Measurements from ENCODE around the gene FMC1. TPM values are rescaled to one million over a fixed set of nuclear protein-coding genes. Genes with fewer than 3 reads are reported as not detected.
A peak's percentile ranks its signal among the peaks of the same experiment; 100 is the strongest.

FMC1 gene
- total and polyA plus RNA-seq, 3 experiments from 2014 or later = 10.7 to 46.4 (median 12.2) TPM

DNA sequence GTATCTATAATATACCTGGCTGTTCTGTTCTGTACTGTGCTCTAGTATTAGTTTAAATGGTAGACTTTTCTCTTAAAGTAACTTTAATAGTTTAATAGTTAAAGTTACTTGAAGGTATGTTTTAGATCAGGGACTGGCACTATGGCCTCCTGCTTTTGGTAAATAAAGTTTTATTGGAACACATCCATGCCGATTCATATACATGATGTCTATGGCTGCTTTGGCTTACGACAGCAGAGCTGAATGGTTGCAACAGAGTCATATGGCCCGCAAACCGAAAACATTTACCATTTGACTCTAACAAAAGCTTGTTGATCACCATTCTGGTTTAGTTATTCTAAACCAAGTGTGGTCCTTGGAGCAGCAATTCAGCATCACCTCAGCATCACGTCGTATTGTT, 25.3 kb downstream of the FMC1 start:
- no peaks in the 10 kb centered on the region for H3K9me3 ChIP-seq (ENCODE audit: low read length)
- Mint-ChIP-seq H3K27ac (peak overlapping the region in 1 of 8 donors; percentile 18), H3K4me3 (no peak overlapping the region), H3K36me3 (peaks cover 0 to 50% (median 9%) of the 10 kb centered on the region in 3 donors), H3K9me3 (no peaks in the 10 kb centered on the region), H3K4me1 (peaks cover 71 to 88% (median 87%) of the 10 kb centered on the region in 3 donors), H3K27me3 (no peaks in the 10 kb centered on the region)
- H3K27me3 ChIP-seq (ENCODE audit: insufficient read depth, low read length, poor library complexity, severe bottlenecking) = no peaks in the 10 kb centered on the region
- DNase-seq = no peak
- CTCF ChIA-PET = interaction anchor here (0.7 kb wide), 1 partner anchor 20 kb away, joined by 3 read pairs; no protein-coding TSS in a partner anchor
- H3K4me1 ChIP-seq (ENCODE audit: insufficient read depth, low read length) = peaks cover 62% of the 10 kb centered on the region
- H3K36me3 ChIP-seq (ENCODE audit: insufficient read depth, low read length) = peaks cover 5% of the 10 kb centered on the region
- no peak overlapping the region for H3K27ac ChIP-seq (ENCODE audit: low read depth, low read length)
- H3K4me3 ChIP-seq (ENCODE audit: low read length) = no peak overlapping the region
- POLR2A ChIA-PET = interaction anchor here (0.5 kb wide), 1 partner anchor 1307 kb away, joined by 3 read pairs; no protein-coding TSS in a partner anchor

DNA sequence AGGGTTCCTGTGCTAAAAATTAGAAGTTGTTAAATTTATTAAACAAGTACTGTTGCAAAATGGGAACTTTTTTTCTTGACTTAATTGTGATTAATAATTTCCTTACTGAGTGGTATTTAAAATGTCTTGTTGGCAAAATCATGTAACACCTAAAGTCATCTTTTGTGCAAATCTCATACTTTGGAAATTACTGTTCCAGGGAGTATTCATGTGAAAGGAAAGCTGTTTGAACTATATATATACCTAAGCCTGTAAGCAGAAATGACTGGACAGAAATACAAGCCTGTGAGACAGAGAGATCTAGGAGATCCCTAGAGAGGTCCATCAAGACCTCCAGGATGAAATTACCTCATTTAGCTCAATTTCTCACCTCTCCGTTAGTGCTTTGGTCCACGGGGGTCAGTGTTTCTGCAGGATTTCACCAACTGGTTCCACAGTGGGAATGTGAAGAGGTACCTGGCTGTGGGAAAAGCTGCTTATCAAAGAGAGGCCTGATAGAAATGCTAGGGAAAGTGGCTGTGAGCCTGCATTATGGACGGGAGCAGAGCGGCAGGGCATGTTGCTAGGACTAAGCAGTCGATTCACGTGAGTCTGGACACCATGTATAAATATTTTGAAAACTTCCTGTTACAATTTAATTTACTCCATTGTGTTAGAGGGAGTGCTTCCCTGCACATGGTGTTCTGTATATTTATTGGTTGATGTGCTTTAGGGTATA, 26.5 kb downstream of the FMC1 start:
- DNase-seq = no peak
- H3K27ac Mint-ChIP-seq = peak overlapping the region in 3 of 8 donors; percentile 14 to 27 (median 23)
- no peaks in the 10 kb centered on the region for H3K27me3 Mint-ChIP-seq
- H3K4me3 ChIP-seq (ENCODE audit: low read length) = no peak overlapping the region
- peaks cover 70 to 88% (median 87%) of the 10 kb centered on the region in 3 donors for H3K4me1 Mint-ChIP-seq
- peaks cover 0 to 53% (median 9%) of the 10 kb centered on the region in 3 donors for H3K36me3 Mint-ChIP-seq
- no peak overlapping the region for H3K27ac ChIP-seq (ENCODE audit: low read depth, low read length)
- H3K36me3 ChIP-seq (ENCODE audit: insufficient read depth, low read length) = peaks cover 5% of the 10 kb centered on the region
- ChIA-PET CTCF (interaction anchor here (0.6 kb wide), 1 partner anchor 27 kb away, joined by 3 read pairs; no protein-coding TSS in a partner anchor), POLR2A (no interaction called here)
- no peaks in the 10 kb centered on the region for H3K27me3 ChIP-seq (ENCODE audit: insufficient read depth, low read length, poor library complexity, severe bottlenecking)
- peak overlapping the region in 2 of 7 donors; percentile 17 to 42 for H3K4me3 Mint-ChIP-seq
- no peaks in the 10 kb centered on the region for H3K9me3 ChIP-seq (ENCODE audit: low read length)
- H3K9me3 Mint-ChIP-seq = no peaks in the 10 kb centered on the region
- peaks cover 52% of the 10 kb centered on the region for H3K4me1 ChIP-seq (ENCODE audit: insufficient read depth, low read length)

DNA sequence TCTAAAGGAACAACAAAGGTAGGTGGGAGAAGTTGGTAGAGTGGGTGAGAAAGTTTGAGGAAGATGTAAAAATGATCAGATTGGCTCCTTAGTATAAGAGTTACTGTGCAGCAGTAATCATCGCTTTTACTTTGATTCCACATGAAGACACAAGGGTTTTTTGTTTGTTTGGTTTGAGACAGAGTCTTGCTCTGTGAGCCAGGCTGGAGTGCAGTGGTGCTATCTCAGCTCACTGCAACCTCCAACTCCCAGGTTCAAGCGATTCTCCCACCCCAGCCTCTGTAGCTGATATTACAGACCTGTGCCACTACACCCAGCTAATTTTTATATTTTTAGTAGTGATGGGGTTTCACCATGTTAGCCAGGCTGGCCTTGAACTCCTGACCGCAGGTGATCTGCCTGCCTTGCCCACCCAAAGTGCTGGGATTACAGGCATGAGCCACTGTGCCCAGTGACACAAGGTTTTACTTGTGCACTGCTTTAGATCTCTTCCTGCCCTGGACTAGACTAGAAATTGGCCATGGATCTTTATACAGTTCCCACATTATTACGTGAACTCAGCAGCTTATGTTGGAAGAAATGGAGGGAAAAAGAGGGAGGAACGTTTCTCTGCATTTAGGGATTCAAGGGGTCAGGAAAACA, 29.3 kb downstream of the FMC1 start:
- Histone ChIP-seq H3K4me3 (ENCODE audit: low read length) (no peak overlapping the region), H3K4me1 (ENCODE audit: insufficient read depth, low read length) (peaks cover 39% of the 10 kb centered on the region), H3K27me3 (ENCODE audit: insufficient read depth, low read length, poor library complexity, severe bottlenecking) (no peaks in the 10 kb centered on the region), H3K27ac (ENCODE audit: low read depth, low read length) (no peak overlapping the region), H3K36me3 (ENCODE audit: insufficient read depth, low read length) (peaks cover 7% of the 10 kb centered on the region), H3K9me3 (ENCODE audit: low read length) (no peaks in the 10 kb centered on the region)
- no peaks in the 10 kb centered on the region for H3K27me3 Mint-ChIP-seq
- ChIA-PET CTCF (interaction anchor here (1.1 kb wide), 1 partner anchor 25 kb away, joined by 3 read pairs; no protein-coding TSS in a partner anchor), POLR2A (no interaction called here)
- H3K9me3 Mint-ChIP-seq = no peaks in the 10 kb centered on the region
- peak overlapping the region in 6 of 8 donors; percentile 2 to 61 (median 23) for H3K27ac Mint-ChIP-seq
- no peak for DNase-seq
- peaks cover 71 to 88% (median 88%) of the 10 kb centered on the region in 3 donors for H3K4me1 Mint-ChIP-seq
- peaks cover 0 to 48% (median 2%) of the 10 kb centered on the region in 3 donors for H3K36me3 Mint-ChIP-seq
- peak overlapping the region in 4 of 7 donors; percentile 0 to 59 (median 31) for H3K4me3 Mint-ChIP-seq

DNA sequence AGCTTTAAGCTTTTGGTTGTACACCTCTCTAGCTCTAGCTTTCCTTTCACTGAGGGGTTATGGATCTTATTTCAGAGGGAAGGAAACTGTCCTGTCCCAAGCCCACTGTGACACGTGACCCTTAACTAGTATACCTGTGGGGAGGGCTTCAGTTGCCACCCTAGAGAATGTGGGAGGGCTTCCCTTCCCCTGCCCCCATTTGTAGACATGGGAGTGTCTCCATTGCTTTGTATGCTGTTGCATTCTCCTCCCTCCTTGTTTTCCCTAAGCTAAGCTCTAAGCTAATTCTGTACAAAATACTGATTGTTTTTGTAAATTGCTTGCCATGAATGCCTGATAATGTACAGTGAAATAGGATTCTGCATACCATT, 29.8 kb downstream of the FMC1 start:
- no peaks in the 10 kb centered on the region for H3K9me3 ChIP-seq (ENCODE audit: low read length)
- ChIA-PET POLR2A (no interaction called here), CTCF (interaction anchor here (1.1 kb wide), 1 partner anchor 25 kb away, joined by 3 read pairs; no protein-coding TSS in a partner anchor)
- DNase-seq = no peak
- Mint-ChIP-seq H3K9me3 (no peaks in the 10 kb centered on the region), H3K27me3 (no peaks in the 10 kb centered on the region), H3K4me3 (peak overlapping the region in 4 of 7 donors; percentile 0 to 38 (median 16)), H3K36me3 (peaks cover 0 to 50% (median 0%) of the 10 kb centered on the region in 3 donors), H3K27ac (peak overlapping the region in 4 of 8 donors; percentile 2 to 58 (median 6)), H3K4me1 (peaks cover 72 to 88% (median 88%) of the 10 kb centered on the region in 3 donors)
- peaks cover 5% of the 10 kb centered on the region for H3K36me3 ChIP-seq (ENCODE audit: insufficient read depth, low read length)
- H3K4me1 ChIP-seq (ENCODE audit: insufficient read depth, low read length) = peaks cover 35% of the 10 kb centered on the region
- no peaks in the 10 kb centered on the region for H3K27me3 ChIP-seq (ENCODE audit: insufficient read depth, low read length, poor library complexity, severe bottlenecking)
- H3K27ac ChIP-seq (ENCODE audit: low read depth, low read length) = no peak overlapping the region
- no peak overlapping the region for H3K4me3 ChIP-seq (ENCODE audit: low read length)

DNA sequence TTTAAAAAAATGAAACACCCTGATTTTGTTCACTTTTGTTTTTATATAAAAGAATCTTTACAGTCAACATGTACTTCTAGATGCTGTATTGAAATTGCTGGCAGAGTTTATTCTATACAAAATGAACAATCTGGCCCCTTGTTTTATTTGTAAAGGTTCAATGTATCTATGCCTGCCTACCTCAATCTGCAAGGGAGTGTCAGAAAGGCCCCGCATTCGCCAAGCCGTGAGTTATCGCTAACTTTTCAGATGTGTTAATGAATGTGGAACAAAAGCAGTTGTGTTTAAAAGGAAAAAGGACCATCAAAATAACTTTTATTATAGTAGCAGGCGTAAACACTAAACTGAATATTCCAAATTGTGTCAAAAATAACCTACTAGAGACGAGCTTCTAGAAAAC, 33.1 kb downstream of the FMC1 start:
- Histone ChIP-seq H3K36me3 (ENCODE audit: insufficient read depth, low read length) (peaks cover 21% of the 10 kb centered on the region), H3K27ac (ENCODE audit: low read depth, low read length) (no peak overlapping the region), H3K27me3 (ENCODE audit: insufficient read depth, low read length, poor library complexity, severe bottlenecking) (no peaks in the 10 kb centered on the region), H3K9me3 (ENCODE audit: low read length) (no peaks in the 10 kb centered on the region), H3K4me3 (ENCODE audit: low read length) (no peak overlapping the region), H3K4me1 (ENCODE audit: insufficient read depth, low read length) (peaks cover 17% of the 10 kb centered on the region)
- H3K4me1 Mint-ChIP-seq = peaks cover 63 to 76% (median 71%) of the 10 kb centered on the region in 3 donors
- H3K27me3 Mint-ChIP-seq = no peaks in the 10 kb centered on the region
- ChIA-PET CTCF (no interaction called here), POLR2A (interaction anchor here (1.2 kb wide), 1 partner anchor 11 kb away, joined by 3 read pairs; no protein-coding TSS in a partner anchor)
- no peak overlapping the region for H3K4me3 Mint-ChIP-seq
- H3K36me3 Mint-ChIP-seq = peaks cover 4 to 57% (median 4%) of the 10 kb centered on the region in 3 donors
- no peaks in the 10 kb centered on the region for H3K9me3 Mint-ChIP-seq
- H3K27ac Mint-ChIP-seq = peak overlapping the region in 2 of 8 donors; percentile 46 to 66
- no peak for DNase-seq

DNA sequence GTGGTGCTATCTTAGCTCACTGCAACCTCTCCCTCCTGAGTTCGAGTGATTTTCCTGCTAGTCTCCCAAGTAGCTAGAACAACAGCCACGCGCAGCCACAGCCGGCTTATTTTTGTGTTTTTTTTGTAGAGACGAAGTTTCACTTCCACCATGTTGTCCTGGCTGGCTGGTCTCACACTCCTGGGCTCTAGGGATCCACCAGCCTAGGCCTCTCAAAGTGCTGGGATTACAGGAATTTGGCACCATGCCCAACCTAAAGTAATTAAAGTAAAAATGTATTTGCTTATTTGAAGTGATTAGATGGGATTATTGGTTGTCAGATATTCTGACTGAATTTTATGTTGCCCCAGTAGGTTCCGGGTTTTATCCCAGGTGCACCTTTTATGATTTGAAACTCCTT, 41.3 kb downstream of the FMC1 start:
- no peak for DNase-seq
- Mint-ChIP-seq H3K27me3 (no peaks in the 10 kb centered on the region), H3K4me3 (no peak overlapping the region), H3K27ac (peak overlapping the region in 1 of 8 donors; percentile 80), H3K36me3 (peaks cover 8 to 53% (median 9%) of the 10 kb centered on the region in 3 donors), H3K4me1 (peaks cover 0 to 10% (median 4%) of the 10 kb centered on the region in 3 donors), H3K9me3 (no peaks in the 10 kb centered on the region)
- H3K27me3 ChIP-seq (ENCODE audit: insufficient read depth, low read length, poor library complexity, severe bottlenecking) = no peaks in the 10 kb centered on the region
- H3K36me3 ChIP-seq (ENCODE audit: insufficient read depth, low read length) = peaks cover 18% of the 10 kb centered on the region
- H3K9me3 ChIP-seq (ENCODE audit: low read length) = no peaks in the 10 kb centered on the region
- H3K27ac ChIP-seq (ENCODE audit: low read depth, low read length) = no peak overlapping the region
- no peak overlapping the region for H3K4me3 ChIP-seq (ENCODE audit: low read length)
- H3K4me1 ChIP-seq (ENCODE audit: insufficient read depth, low read length) = no peaks in the 10 kb centered on the region
- POLR2A ChIA-PET = no interaction called here
- CTCF ChIA-PET = no interaction called here

DNA sequence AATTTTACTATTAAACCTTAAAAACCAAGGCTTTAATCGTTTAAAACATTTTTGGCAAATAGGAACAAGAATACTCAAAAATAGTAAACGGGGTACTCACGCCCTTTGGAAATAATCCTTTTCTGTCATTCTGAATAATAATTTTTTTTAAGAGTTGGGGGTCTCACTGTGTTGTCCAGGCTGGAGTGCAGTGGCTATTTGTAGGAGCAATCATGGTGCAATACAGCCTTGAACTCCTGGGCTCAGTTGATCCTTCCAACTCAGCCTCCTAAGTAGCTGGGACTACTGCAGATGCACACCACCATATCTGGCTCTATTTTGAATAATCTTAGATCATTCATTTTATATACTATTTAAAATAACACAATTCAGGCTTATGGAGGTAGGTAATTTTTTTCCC, 43.5 kb downstream of the FMC1 start:
- no peak overlapping the region for H3K4me3 ChIP-seq (ENCODE audit: low read length)
- no peaks in the 10 kb centered on the region for H3K9me3 Mint-ChIP-seq
- no peaks in the 10 kb centered on the region for H3K4me1 ChIP-seq (ENCODE audit: insufficient read depth, low read length)
- peaks cover 10 to 58% (median 16%) of the 10 kb centered on the region in 3 donors for H3K36me3 Mint-ChIP-seq
- H3K27ac Mint-ChIP-seq = no peak overlapping the region
- peaks cover 18% of the 10 kb centered on the region for H3K36me3 ChIP-seq (ENCODE audit: insufficient read depth, low read length)
- no peak for DNase-seq
- H3K4me1 Mint-ChIP-seq = peaks cover 14 to 32% (median 25%) of the 10 kb centered on the region in 3 donors
- no peaks in the 10 kb centered on the region for H3K9me3 ChIP-seq (ENCODE audit: low read length)
- POLR2A ChIA-PET = no interaction called here
- H3K27me3 Mint-ChIP-seq = no peaks in the 10 kb centered on the region
- H3K27ac ChIP-seq (ENCODE audit: low read depth, low read length) = no peak overlapping the region
- H3K4me3 Mint-ChIP-seq = no peak overlapping the region
- CTCF ChIA-PET = no interaction called here
- H3K27me3 ChIP-seq (ENCODE audit: insufficient read depth, low read length, poor library complexity, severe bottlenecking) = no peaks in the 10 kb centered on the region

DNA sequence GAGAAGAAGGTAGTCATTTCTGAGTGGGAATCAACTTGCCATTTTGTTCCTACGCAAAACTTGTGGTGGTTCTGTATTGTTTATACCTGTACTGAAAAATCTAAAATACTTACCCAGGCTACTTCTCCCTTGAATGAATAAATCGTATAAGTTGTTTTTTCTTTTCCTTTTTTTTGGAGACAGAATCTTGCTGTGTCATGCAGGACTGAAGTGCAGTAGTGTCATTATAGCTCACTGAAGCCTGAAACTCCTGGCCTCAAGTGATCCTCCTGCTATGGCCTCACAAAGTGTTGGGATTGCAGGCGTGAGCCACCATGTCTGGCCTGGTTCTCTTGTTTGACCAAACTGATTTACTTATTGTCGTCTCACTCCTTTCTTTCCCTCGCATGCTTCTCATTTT, 46.5 kb downstream of the FMC1 start:
- no peak overlapping the region for H3K4me3 Mint-ChIP-seq
- no peaks in the 10 kb centered on the region for H3K27me3 ChIP-seq (ENCODE audit: insufficient read depth, low read length, poor library complexity, severe bottlenecking)
- H3K36me3 ChIP-seq (ENCODE audit: insufficient read depth, low read length) = peaks cover 26% of the 10 kb centered on the region
- H3K4me1 ChIP-seq (ENCODE audit: insufficient read depth, low read length) = no peaks in the 10 kb centered on the region
- no peak overlapping the region for H3K27ac ChIP-seq (ENCODE audit: low read depth, low read length)
- H3K27ac Mint-ChIP-seq = no peak overlapping the region
- CTCF ChIA-PET = interaction anchor here (1.3 kb wide), 1 partner anchor 15 kb away, joined by 3 read pairs; no protein-coding TSS in a partner anchor
- no peaks in the 10 kb centered on the region for H3K9me3 ChIP-seq (ENCODE audit: low read length)
- no peak for DNase-seq
- no peak overlapping the region for H3K4me3 ChIP-seq (ENCODE audit: low read length)
- H3K9me3 Mint-ChIP-seq = no peaks in the 10 kb centered on the region
- no peaks in the 10 kb centered on the region for H3K27me3 Mint-ChIP-seq
- H3K36me3 Mint-ChIP-seq = peaks cover 16 to 67% (median 16%) of the 10 kb centered on the region in 3 donors
- POLR2A ChIA-PET = no interaction called here
- peaks cover 21 to 39% (median 33%) of the 10 kb centered on the region in 3 donors for H3K4me1 Mint-ChIP-seq

Measured in CD8-positive, alpha-beta memory T cell (primary cell).